ENCODE data around the gene C11orf54.
"Not testable (repeated sequence)": the region's sequence is repeated elsewhere in the genome, so short reads cannot be mapped to it uniquely, and the experiment has no call there.

Gene C11orf54

DNA sequence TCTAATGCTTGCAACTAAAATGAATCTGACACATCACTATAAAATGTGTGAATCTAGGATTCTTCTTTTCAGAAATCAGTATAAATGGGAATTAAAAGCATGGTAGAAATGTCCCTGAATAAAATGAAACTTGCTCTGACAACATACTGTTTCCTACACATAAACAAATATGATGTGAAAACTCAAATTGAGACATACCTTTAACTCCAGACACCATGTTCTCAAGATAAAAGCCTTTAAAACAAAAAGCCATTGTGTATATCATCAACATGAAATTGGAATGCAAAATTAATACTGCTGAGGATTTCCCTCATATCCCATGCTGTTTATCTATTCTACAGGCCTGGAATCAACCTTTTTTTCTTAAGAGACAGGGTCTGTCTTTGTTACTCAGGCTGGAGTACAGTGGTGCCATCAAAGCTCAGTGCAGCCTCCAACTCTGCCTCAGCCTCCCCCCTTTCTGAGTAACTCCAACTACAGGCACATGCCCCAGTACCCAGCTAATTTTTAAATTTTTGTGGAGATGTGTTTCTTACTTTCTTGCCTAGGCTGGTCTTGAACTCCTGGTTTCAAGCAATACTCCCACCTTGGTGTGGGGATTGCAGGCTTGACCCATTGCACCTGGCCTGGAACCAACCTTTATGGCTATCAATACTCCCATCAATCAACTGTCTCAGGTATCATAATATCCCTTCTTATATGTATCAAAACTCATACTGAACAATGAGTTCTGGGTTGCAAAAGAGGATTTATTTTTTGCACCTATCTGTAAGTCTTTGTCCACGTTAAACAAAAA lies 6.8 kb upstream of the C11orf54 start:
- DNase-seq (ENCODE audit: low read depth) = no peak

DNA sequence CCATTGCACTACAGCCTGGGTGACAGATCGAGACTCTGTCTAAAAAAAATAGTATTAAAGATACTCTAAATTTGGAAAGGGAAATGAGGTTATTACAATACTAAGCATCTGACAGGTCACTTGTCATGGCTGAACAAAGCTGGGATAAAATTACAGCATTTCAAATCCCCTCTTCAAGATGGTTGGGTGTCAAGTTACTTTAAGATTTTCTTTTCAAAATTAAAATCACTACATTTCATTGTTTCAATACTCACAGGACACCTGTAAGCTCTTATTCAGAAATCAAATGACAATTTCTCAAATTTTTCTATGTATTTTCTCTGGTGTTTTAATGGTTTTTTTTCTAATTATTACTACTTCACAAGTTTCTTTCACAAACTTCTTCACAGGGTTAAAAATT lies 5.8 kb upstream of the C11orf54 start:
- DNase-seq (ENCODE audit: low read depth) = no peak

DNA sequence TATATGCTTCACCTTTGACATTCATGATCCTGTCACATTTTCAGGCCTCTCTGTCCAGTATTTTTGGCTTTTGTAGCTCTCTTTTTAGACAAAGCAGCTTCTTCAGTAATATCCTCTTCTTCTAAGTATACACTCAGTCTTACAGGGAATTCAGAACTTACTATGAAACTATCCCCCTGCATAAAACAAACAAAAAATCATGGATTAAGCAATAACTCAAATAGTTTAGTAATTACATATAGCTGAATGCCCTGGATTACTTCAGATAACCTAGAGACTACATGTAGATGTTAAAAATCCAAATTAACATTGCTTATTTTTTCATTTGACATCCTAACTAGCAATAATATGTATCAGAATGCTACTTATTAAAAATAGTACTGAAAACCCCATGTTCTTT lies 5.3 kb upstream of the C11orf54 start:
- no peak for DNase-seq (ENCODE audit: low read depth)

DNA sequence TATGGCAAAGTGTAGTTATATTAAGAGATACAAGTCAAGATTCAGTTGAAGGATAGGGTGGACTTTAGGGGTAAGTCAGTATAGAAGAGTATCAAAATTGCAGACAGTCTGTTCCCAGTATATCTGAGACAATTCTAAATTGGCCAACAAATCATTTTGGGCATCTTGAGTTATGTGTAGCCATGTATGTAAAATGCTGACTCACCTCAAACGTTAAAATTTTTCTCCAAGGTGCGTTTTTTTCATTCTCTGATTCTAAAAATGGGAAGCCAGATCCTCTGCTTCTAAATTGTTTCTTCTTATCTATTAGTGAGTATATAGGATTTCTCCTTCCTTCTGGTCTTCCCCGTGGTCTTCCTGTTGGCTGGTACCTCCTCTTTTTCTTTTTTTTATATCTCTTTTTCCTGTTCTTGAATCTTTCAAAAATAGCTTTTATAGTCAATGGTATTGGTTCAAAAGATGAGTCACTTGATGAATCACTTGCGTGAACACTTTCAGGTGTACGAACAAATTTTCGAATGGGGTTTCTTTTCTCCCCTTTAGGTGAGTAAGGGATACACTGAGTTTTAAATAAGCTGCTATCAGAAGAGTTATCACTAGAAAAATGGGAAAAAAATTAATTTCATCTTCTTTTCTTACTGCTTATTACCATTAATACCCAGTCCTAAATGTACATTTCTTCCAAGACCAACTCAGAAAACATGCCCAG lies 3.4 kb upstream of the C11orf54 start:
- DNase-seq (ENCODE audit: low read depth) = no peak

DNA sequence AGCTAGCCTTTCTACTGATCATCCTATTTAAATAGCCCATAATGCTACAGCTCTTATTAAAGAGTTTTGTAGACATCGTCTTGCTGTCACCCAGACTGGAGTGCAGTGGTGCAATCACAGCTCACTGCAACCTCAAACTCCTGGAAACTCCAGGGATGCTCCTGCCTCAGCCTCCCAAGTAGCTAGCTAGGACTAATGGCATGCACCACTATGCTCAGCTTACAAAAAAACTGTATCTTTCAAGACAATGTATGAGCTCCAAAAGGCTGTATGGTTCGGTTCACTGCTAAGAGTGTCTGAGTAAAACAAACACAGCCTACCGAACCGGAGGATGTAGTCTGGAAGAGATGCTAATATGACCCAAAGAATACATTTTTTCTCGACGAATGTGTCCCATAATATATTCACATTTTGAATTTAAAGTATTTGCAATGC lies 2.8 kb upstream of the C11orf54 start:
- DNase-seq (ENCODE audit: low read depth) = no peak

DNA sequence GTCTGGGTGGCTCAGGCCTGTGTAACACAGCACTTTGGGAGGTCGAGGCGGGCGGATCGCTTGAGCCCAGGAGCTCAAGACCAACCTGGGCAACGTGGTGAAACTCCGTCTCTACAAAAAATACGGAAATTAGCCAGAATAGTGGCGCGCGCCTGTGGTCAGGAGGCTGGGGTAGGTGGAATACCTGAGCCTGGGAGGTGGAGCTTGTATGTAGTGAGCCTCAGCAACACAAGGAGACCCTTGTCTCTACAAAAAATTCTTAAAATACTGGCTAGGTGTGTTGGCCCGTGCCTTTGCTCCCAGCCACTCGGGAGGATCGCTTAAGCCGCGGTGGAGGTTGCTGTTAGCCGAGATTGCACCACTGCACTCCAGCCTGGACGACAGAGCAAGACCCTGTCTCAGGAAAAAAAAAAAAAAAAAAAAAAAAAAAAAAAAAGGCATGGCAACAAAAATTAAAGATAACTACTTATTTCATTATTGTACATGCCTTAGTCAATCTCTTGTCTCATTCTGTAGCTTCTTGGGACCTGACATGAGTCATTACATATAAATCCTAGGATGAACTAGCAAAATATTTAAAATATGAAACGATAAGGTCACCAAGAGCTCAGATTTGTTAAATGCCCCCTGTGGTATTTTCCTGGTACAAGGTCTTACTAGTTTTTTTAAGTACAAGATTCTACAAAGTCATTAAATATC lies 1.3 kb upstream of the C11orf54 start:
- peak; percentile 64 for DNase-seq (ENCODE audit: low read depth)

DNA sequence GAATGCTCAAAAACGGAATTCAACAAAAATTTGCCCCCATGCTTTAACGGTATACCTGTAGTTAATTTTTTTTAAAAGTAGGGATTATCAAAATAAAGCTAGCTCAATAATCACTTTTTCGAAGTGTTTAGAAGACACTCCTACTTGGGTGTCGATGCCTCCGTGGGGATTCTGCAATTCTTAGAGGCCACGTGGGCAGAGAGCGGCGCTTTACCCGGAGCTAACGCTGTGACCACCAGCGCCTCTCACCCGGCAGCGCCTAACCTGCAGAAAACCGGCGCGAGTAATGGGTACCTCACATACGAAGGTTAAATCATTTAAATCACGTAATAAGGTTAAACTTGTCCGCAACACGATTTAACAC lies 760 bp upstream of the C11orf54 start:
- no peak for DNase-seq (ENCODE audit: low read depth)

DNA sequence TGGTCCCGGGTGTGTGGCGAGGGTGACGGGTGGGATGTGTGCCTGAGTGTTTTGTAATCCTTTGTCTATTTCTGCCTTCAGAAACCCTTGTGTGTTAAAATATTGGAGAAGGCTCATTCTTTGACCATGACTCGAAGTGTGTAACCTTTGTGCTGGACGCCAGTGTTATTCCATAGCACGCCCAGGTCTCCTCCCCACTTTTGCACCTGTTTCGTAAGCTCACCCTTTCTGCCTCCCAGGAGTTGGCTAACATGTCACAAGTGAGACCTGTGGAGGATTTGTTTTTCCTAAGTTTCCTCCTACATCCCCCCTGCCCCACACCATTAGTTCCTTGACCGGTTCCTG lies 382 bp downstream of the C11orf54 start:
- no peak for DNase-seq (ENCODE audit: low read depth)

DNA sequence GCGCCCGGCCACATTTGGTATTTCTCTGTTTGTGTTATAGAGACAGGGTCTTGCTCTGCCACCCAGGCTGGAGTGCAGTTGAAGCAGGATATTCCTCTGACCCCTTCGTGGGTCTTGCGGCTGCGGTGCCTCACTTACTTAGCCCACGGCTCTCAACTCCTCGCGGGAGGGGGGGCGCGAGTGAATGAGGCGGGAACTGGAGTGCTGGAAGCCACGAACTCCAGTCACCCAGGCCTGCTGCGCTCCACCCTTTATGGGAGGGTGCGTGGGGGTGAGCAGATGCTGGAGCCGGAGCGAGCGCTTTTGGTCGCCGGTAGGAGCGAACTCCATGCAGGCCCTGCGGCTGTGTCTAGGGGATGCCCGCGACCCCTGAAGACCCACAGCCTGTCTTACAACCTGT lies 1.8 kb downstream of the C11orf54 start:
- no peak for DNase-seq (ENCODE audit: low read depth)

DNA sequence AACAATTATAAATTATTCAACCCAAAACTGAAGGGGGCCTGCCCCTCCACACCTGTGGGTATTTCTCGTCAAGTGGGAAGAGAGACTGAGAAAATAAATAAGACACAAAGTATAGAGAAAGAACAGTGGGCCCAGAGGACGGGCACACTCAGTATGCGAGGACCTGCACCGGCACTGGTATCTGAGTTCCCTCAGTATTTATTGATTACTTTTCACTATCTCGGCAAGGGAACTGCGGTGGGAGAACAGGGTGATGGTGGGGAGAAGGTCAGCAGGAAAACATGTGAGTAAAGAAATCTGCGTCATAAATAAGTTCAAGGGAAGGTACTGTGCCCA lies 3.2 kb downstream of the C11orf54 start:
- DNase-seq (ENCODE audit: low read depth) = no peak

DNA sequence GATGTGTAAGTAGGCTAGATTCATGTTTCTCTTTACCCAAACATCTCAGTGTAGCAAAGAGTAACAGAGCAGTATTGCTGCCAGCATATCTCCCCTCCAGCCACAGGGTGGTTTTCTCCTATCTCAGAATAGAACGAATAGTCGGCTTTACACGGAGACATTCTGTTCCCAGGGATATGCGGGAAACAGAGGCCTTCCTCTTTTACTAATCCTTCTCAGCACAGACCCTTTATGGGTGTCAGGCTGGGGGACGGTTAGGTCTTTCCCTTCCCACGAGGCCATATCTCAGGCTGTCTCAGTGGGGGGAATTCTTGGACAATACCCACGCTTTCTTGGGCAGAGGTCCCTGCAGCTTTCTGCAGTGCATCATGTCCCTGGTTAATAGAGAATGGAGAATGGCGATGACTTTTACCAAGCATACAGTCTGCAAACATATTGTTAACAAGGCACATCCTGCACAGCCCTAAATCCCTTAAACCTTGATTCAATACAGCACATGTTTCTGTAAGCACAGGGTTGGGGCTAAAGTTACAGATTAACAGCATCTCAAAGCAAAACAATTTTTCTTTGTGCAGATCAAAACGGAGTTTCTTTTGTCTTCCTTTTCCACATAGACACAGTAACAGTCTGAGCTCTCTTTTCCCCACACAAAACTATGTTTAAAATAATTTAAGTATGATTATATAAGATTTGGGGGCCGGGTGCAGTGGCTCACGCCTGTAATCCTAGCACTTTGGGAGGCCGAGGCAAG lies 3.7 kb downstream of the C11orf54 start:
- not testable (repeated sequence) for DNase-seq (ENCODE audit: low read depth)

DNA sequence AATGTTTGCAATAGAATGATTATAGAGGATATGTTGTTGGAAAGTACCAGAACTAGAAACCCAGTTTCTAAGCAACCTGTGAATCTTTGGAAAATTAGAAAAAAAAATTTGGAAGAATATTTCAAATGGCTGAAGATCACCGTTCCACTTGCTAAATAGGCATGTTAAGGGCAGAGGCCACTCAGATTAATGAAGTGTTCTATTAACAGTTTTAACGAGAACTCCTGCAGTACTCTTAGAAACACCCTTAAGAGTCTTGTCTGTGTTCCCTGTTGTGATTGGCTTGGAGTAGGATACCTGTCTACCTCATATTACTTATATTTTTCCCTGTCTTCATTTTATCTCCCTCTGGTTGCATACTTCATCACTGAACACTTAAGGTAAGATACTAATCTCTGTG lies 4.6 kb downstream of the C11orf54 start:
- DNase-seq (ENCODE audit: low read depth) = no peak

DNA sequence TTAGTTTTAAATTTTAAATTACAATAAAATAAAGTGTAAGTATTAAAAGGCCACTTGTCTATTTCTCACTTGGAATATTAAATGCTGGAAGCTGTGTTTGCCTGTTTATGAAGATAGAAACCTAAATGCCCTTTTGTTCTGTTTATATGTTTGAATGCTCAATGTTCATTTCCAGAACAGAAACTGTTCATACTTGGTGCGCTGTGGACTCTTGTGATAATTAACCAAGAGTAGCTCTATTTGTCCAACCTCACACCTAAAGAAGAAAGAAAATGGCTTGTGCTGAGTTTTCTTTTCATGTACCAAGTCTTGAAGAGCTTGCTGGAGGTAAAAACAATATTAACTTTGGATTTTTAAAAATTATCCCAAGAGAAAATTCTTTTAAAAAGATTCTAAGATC lies 5.7 kb downstream of the C11orf54 start:
- DNase-seq (ENCODE audit: low read depth) = no peak

DNA sequence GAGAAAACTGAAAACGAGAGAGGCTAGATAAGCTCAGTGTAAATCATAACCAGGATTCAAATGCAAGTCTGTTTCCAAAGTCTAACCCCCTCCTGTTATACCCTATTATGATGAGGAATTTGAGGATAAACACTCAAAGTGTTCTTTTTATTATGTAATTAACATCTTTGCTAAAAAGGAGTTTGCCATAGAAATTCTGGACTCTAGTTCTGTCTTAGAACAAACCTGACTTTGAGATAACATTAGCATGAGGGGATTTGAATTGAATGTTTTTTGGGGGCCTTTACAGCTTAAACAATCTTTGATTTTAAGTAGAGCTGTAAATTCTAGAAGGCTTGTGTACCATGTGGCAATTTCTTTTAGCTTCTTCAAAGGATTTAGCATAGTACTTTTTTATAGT lies 9.5 kb downstream of the C11orf54 start:
- DNase-seq (ENCODE audit: low read depth) = no peak

DNA sequence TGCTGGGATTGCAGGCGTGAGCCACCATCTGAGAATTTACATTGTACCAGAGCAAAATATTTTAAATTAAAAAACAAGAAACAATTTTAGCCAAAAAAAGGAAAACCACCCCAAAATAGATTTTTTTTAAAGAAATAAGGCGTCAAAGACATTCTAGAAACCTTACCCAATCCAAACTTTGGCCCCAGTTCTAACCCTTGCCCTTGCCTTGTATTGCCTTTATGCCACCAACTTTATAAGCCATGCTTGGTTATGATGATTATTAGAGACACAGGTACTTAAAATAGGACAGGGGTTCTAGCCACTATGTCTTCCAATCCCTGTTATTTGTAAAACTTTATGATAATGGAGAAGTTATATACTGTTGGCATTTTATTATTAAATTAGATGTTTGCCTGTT lies 11.8 kb downstream of the C11orf54 start:
- DNase-seq (ENCODE audit: low read depth) = no peak

DNA sequence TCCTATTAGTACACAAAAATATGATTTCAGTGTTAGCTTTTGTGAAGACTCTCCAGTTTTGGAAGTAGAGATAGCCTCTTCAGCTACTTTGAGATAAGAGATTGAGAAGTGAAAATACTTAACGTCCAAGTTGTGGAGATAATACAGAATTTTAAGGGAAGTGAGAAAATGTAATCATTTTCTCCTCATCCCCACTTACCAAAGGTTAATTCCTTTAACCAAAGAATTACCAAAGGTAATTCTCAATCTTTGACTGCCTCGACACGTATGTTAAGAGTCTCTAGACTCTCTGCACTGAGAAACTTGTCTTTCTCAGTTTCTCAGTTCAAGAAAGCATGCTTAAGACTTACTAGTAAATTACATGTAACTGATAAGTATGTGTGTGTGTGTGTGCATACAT lies 15.3 kb downstream of the C11orf54 start:
- DNase-seq (ENCODE audit: low read depth) = no peak

DNA sequence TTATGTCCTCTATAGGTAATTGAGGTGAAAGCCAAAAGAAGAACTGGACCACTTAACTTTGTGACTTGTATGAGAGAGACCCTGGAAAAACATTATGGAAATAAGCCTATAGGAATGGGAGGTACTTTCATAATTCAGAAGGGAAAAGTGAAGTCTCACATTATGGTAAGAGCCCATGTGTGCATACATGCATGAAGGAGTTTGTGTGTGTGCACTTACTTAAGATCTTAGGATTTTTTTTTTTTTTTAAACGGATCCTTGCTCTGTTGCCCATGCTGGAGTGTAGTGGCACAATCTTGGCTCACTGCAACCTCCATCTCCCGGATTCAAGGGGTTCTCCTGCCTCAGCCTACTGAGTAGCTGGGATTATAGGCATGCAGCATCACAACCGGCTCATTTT lies 15.8 kb downstream of the C11orf54 start:
- no peak for DNase-seq (ENCODE audit: low read depth)

DNA sequence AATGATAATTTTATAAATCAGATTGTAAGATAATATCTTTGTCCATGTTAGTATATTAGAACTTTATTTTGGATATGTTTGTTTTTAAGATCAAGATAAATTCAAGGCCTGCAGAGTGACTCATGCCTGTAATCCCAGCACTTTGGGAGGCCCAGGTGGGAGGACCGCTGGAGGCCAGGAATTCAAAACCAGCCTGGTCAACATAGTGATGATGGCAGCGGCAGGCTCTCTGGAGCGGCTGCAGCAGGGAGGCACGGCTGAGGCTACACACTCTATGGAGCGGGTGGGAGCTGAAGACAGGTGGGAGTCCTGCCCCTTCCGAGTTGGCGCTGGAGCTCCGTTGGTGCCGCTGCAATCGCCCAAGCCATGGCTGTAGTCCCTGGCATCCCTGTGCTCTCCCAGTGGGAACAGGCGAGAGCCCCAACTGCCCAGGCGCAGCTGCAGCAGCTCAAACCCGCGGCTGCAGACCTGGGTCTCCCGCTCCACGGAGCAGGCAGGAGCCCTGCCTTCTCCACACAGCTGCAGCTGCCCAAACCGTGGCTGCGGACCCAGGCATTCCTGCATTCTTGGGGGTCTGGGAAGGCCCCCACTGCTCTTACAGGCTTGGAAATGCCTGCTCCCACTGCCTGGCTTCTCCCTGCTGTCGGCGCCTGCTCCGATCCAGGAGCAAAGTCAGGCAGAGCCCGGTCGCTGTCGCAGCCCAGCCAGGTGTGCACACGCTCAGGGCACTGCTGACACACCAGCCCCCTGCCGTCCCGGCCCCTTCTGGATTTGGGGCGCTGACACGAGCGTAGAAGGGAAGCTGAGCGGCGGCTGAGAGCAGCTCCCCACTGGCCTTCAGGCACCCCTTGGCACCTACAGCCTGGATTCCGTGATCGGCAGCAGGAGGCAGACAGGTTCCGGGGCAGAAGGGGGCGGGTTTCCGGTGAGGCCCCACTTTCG lies 16.7 kb downstream of the C11orf54 start:
- no peak for DNase-seq (ENCODE audit: low read depth)

DNA sequence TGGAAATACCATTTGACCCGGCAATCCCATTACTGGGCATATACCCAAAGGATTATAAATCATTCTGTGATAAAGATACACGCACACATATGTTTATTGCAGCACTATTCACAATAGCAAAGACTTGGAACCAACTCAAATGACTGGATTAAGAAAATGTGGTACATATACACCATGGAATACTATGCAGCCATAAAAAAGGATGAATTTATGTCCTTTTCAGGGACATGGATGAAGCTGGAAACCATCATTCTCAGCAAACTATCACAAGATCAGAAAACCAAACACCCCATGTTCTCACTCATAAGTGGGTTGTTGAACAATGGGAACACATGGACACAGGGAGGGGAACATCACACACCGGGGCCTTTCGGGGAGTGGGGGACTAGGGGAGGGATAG lies 17.7 kb downstream of the C11orf54 start:
- DNase-seq (ENCODE audit: low read depth) = not testable (repeated sequence)

DNA sequence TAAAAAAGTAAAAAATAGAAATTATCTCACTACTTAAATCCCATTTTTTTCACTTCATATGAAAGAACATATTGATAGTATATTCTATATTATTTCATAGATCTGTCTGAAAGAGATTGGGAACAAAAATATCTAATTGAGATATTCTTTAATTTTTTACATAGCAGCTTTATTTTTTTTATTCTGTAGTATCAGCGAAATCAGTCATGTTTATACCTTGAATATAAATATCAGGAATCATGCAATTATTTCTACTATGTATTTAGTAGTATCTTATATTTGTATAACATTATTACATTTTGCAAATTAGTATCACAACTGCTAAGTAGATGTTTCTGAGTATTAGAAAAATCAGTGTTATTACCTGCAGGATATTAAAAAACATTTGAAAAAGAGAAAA lies 20.4 kb downstream of the C11orf54 start:
- no peak for DNase-seq (ENCODE audit: low read depth)

DNA sequence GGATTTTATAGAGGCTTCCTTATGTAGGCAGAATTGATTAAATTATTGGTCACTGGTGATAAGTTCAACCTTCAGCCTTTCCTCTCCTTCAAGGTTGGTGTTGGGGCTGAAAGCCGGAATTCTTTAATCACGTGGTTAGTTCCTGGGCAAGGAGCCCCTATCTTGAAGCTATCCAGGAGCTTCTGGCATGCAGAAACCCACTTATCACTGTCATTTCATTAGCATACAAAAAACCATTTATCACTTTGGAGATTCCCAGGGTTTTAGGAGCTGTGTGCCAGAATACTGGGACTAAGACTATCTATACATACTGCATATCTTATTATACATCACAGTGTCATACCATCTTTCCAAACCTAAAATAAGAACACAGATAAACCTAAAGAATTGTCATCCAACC lies 24.1 kb downstream of the C11orf54 start:
- DNase-seq (ENCODE audit: low read depth) = no peak

DNA sequence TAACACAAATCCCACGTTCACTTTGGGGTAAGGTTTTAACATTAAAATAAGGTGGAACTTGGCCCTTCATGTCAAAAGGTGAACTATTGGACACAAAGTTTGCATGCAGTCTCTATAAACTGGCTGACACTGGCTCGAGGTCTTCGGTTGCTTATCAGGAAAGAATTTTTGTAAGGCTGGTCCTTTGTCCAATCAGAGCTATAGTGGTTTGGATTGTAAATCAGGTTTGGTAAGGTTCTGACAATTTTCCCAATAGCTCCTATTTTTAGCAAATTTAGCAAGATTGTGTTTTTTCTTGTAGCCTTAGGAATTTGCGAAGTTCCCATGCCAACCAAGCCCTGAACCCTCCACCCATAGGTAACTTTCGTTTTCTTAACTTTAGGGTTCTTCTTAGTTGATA lies 25.0 kb downstream of the C11orf54 start:
- no peak for DNase-seq (ENCODE audit: low read depth)
